Dendritic cell treated with granulocyte-macrophage colony-stimulating factor and Interleukin-4, amounts not matched to agents 40 ng/mL and 50 ng/mL, for 4 days (primary cell): ENCODE data around the gene MARCHF9.
"Not testable (repeated sequence)": the region's sequence is repeated elsewhere in the genome, so short reads cannot be mapped to it uniquely, and the experiment has no call there.

ENCODE experiments used
- H3K27ac Mint-ChIP-seq: one replicate; pipeline ENCODE4 v1.8.0; 2022; ENCODE audit warnings: mild to moderate bottlenecking, mixed read lengths
- H3K27me3 Mint-ChIP-seq: one replicate; pipeline ENCODE4 v1.8.0; 2022; ENCODE audit warnings: mild to moderate bottlenecking, mixed read lengths
- H3K36me3 Mint-ChIP-seq: one replicate; pipeline ENCODE4 v1.8.0; 2022; ENCODE audit warnings: low read depth, mixed read lengths
- H3K4me1 Mint-ChIP-seq: one replicate; pipeline ENCODE4 v1.8.0; 2022; ENCODE audit warnings: low read depth, mixed read lengths
- H3K4me3 Mint-ChIP-seq: one replicate; pipeline ENCODE4 v1.8.0; 2022; ENCODE audit warnings: mild to moderate bottlenecking, moderate library complexity, mixed read lengths
- H3K9me3 Mint-ChIP-seq: one replicate; pipeline ENCODE4 v1.8.0; 2022; ENCODE audit warnings: mixed read lengths
- intact Hi-C: fragments of 100-400 bp; cut with micrococcal nuclease; formaldehyde crosslinking; loops from one replicate; pipeline ENCODE4 v1.15.0; 2022

MARCHF9 gene

DNA sequence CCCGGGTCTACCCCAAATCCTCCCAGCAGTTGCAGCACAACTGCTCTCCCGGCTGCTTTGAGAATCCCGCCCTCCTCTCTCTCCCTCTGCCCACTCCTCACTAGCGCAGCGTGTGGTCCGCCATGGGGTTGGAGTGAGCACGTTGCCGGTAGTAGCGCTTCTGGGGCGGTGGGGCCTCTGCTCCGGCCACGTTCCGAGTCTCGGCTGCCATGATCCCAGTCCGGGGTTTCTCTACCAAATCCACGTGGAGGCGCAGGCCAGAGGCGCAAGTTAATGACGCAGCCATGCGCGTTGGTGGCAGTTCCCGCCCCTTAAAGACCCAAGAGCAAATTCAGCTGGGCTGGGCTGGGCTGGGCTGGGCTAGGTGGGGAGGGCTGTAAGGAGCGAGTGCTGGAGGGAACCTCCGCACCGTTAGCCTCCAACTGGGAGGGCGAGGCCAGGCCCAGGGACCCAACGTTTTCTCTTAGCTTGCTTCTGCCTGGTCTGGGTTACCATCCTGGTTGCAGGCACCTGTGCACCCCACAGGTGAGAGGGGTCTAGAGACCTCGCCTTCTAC, 17.0 kb downstream of the MARCHF9 start, which contains the start of gene METTL1:
METTL1 (minus strand) TSS at position 233 of the 556 bp plus-strand sequence; CDS start at position 211, 22 bp downstream.
- intact Hi-C loops = loop anchor here (2.0 kb wide), 1 partner anchor 15 kb away; no protein-coding TSS in a partner anchor

DNA sequence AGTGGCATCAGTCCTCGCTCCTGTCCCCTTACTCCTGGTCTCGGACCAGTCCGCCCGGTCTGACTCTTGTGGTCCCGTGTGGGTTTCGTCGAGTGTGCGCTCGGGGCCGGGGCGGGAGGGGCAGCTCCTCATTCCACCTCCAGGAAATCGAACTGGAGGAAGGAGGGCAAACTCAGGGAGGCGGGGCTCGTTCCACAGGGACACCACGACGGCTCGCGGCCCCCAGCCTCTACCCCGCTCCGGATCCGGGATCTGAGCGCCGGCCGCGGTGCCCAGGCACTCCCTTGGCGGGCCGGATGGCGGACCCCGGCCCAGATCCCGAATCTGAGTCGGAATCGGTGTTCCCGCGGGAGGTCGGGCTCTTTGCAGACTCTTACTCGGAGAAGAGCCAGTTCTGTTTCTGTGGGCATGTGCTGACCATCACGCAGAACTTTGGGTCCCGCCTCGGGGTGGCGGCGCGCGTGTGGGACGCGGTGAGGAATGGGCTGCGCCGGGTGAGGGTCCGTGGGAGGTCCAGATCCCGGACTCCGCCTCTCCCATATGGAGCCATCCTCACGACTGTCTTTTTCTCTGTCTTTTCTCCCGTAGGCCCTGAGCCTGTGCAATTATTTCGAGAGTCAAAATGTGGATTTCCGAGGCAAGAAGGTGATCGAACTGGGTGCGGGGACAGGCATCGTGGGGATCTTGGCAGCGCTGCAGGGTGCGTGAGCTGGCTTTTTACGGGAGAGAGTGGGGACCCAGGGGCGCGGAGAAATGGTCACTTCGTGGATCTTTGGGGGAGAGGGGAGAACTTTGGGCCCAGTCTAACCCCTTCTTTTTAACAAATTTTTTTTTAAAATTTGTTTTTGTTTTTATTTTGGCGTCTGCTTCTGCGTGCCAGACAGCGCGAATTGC, 17.8 kb downstream of the MARCHF9 start, which contains the start of gene EEF1AKMT3:
EEF1AKMT3 (plus strand) TSS at position 186 of the 894 bp plus-strand sequence; CDS start at position 297, 111 bp downstream.
- peak within 1 kb of the TSS; percentile 92 for H3K27ac Mint-ChIP-seq
- peaks cover 81% of the 10 kb centered on the region for H3K4me1 Mint-ChIP-seq
- intact Hi-C loops = loop anchor here (2.0 kb wide), 1 partner anchor 16 kb away; no protein-coding TSS in a partner anchor
- peaks cover 7% of the 10 kb centered on the region for H3K27me3 Mint-ChIP-seq
- peaks cover 68% of the 10 kb centered on the region for H3K36me3 Mint-ChIP-seq
- peak within 1 kb of the TSS; percentile 92 for H3K4me3 Mint-ChIP-seq
- no peaks in the 10 kb centered on the region for H3K9me3 Mint-ChIP-seq

More for the DNA sequence above, 17.0 kb downstream of the MARCHF9 start, which contains the start of gene METTL1:
- Mint-ChIP-seq H3K27ac (peak within 1 kb of the TSS; percentile 92), H3K4me1 (peaks cover 81% of the 10 kb centered on the region), H3K27me3 (peaks cover 14% of the 10 kb centered on the region), H3K4me3 (peak within 1 kb of the TSS; percentile 92), H3K9me3 (no peaks in the 10 kb centered on the region), H3K36me3 (peaks cover 61% of the 10 kb centered on the region)

- Mint-ChIP-seq H3K4me1 (peaks cover 81% of the 10 kb centered on the region), H3K36me3 (peaks cover 66% of the 10 kb centered on the region)
- H3K4me3 Mint-ChIP-seq, H3K27me3 Mint-ChIP-seq, H3K27ac Mint-ChIP-seq, H3K9me3 Mint-ChIP-seq, intact Hi-C loops: not testable (repeated sequence)
Measured at GRCh38 chr12:57774634-57775033, 19.7 kb downstream of the MARCHF9 start.

- peaks cover 66% of the 10 kb centered on the region for H3K36me3 Mint-ChIP-seq
- H3K27ac Mint-ChIP-seq = peak overlapping the region; percentile 58
- intact Hi-C loops = no loop called here
- H3K27me3 Mint-ChIP-seq = no peaks in the 10 kb centered on the region
- H3K4me1 Mint-ChIP-seq = peaks cover 81% of the 10 kb centered on the region
- no peak overlapping the region for H3K4me3 Mint-ChIP-seq
- H3K9me3 Mint-ChIP-seq = no peaks in the 10 kb centered on the region
Measured at GRCh38 chr12:57775044-57775443, 20.1 kb downstream of the MARCHF9 start.

GRCh38 chr12:57775563-57776246, 20.8 kb downstream of the MARCHF9 start:
- intact Hi-C loops = no loop called here
- H3K27ac Mint-ChIP-seq = peak overlapping the region; percentile 58
- H3K9me3 Mint-ChIP-seq = no peaks in the 10 kb centered on the region
- H3K27me3 Mint-ChIP-seq = no peaks in the 10 kb centered on the region
- H3K4me3 Mint-ChIP-seq = peak overlapping the region; percentile 1
- H3K36me3 Mint-ChIP-seq = peaks cover 66% of the 10 kb centered on the region
- H3K4me1 Mint-ChIP-seq = peaks cover 81% of the 10 kb centered on the region

DNA sequence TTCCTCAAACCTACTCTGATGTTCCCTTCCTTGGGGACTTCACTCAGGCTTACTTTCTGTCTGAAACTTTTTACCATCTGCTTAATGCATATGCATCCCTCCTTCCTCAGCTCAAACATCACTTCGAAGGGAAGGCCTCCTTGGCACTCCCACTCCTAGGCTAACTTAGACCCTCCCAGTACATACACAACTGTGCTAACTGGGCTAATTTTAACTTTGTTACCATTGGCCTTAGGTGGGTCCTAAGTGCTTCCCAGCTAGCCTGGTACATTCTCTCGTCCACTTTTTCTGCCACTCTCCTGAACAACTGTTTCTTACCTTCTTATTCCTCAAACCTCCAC, 21.3 kb downstream of the MARCHF9 start:
- Mint-ChIP-seq H3K4me1 (peaks cover 79% of the 10 kb centered on the region), H3K27ac (peak overlapping the region; percentile 58), H3K36me3 (peaks cover 64% of the 10 kb centered on the region), H3K4me3 (peak overlapping the region; percentile 1), H3K9me3 (no peaks in the 10 kb centered on the region), H3K27me3 (no peaks in the 10 kb centered on the region)
- intact Hi-C loops = no loop called here

GRCh38 chr12:57777367-57777766, 22.5 kb downstream of the MARCHF9 start:
- no peak overlapping the region for H3K4me3 Mint-ChIP-seq
- H3K27ac Mint-ChIP-seq = no peak overlapping the region
- no peaks in the 10 kb centered on the region for H3K27me3 Mint-ChIP-seq
- intact Hi-C loops = no loop called here
- H3K36me3 Mint-ChIP-seq = peaks cover 57% of the 10 kb centered on the region
- H3K9me3 Mint-ChIP-seq = no peaks in the 10 kb centered on the region
- H3K4me1 Mint-ChIP-seq = peaks cover 82% of the 10 kb centered on the region

- intact Hi-C loops = no loop called here
- no peaks in the 10 kb centered on the region for H3K27me3 Mint-ChIP-seq
- peaks cover 84% of the 10 kb centered on the region for H3K4me1 Mint-ChIP-seq
- no peak overlapping the region for H3K4me3 Mint-ChIP-seq
- peaks cover 56% of the 10 kb centered on the region for H3K36me3 Mint-ChIP-seq
- no peaks in the 10 kb centered on the region for H3K9me3 Mint-ChIP-seq
- no peak overlapping the region for H3K27ac Mint-ChIP-seq
Measured at GRCh38 chr12:57777911-57778310, 23.0 kb downstream of the MARCHF9 start.

DNA sequence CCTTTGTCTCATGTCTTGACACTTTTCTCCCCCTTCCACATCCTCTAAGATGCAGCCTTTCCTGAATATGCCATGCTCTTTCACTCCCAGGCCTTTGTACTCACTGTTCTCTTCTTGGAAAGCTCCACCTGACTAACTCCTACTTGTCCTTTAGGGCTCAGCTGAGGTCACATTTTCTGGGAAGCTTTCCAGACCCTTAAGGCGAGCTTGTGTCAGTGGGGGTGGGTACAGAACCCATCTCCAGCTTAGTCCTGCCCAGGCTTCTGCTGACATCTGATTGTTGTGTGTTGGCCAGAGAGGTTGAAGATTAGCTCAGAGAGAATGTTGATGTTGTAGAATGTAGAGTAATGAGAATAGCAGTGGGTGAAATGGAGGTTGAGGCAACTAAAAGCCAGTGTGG, 24.8 kb downstream of the MARCHF9 start:
- Mint-ChIP-seq H3K4me3 (no peak overlapping the region), H3K36me3 (peaks cover 65% of the 10 kb centered on the region), H3K9me3 (no peaks in the 10 kb centered on the region), H3K27ac (peak overlapping the region; percentile 93), H3K27me3 (no peaks in the 10 kb centered on the region), H3K4me1 (peaks cover 85% of the 10 kb centered on the region)
- intact Hi-C loops = no loop called here

GRCh38 chr12:57780284-57780897, 25.5 kb downstream of the MARCHF9 start:
- peaks cover 65% of the 10 kb centered on the region for H3K36me3 Mint-ChIP-seq
- no peaks in the 10 kb centered on the region for H3K9me3 Mint-ChIP-seq
- no peaks in the 10 kb centered on the region for H3K27me3 Mint-ChIP-seq
- H3K27ac Mint-ChIP-seq = peak overlapping the region; percentile 93
- intact Hi-C loops = no loop called here
- no peak overlapping the region for H3K4me3 Mint-ChIP-seq
- peaks cover 80% of the 10 kb centered on the region for H3K4me1 Mint-ChIP-seq

DNA sequence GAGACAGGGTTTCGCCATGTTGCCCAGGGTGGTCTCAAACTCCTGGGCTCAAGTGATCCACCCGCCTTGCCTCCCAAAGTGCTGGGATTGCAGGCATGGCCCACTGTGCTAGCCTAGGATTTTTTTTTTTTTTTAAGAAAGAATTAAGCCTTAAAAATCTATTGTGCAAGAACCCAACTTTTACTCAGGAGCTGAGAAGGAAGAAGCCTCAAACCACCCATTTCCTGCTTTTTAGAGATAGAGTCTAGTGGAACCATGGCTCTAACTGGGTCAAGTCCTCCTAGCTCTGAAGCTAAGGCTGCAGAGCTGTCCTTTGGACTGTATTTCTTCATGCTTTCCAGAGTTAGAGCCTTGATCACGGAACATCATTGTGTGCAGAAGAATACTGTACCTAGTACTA, 26.3 kb downstream of the MARCHF9 start:
- peaks cover 72% of the 10 kb centered on the region for H3K4me1 Mint-ChIP-seq
- H3K27ac Mint-ChIP-seq = peak overlapping the region; percentile 93
- H3K4me3 Mint-ChIP-seq = peak overlapping the region; percentile 22

DNA sequence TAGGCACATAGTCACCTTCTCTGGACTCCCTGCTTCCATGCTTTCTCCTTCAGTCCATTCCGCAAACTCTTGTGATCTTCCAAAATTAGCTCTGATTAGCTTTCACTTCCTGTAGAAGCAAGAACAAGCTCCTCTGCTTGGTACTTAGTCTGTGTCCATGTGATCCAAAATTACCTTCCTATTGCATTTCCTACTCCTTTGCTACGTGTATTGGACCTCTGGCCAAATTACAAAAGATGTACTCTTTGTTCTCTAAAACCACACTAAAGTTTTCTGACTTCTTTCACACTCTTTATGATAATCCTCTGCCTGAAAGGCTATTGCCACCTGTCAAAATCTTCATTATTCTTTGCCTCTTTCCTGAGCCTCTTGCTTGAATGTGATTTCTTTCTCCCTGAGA, 26.9 kb downstream of the MARCHF9 start:
- peaks cover 64% of the 10 kb centered on the region for H3K36me3 Mint-ChIP-seq

More for the DNA sequence above, 26.3 kb downstream of the MARCHF9 start:
- Mint-ChIP-seq H3K36me3 (peaks cover 64% of the 10 kb centered on the region), H3K27me3 (no peaks in the 10 kb centered on the region), H3K9me3 (no peaks in the 10 kb centered on the region)
- intact Hi-C loops = no loop called here

GRCh38 chr12:57782243-57782607, 27.3 kb downstream of the MARCHF9 start:
- peaks cover 64% of the 10 kb centered on the region for H3K36me3 Mint-ChIP-seq
- H3K4me3 Mint-ChIP-seq = peak overlapping the region; percentile 96
- H3K4me1 Mint-ChIP-seq = peaks cover 67% of the 10 kb centered on the region
- peak overlapping the region; percentile 93 for H3K27ac Mint-ChIP-seq
- intact Hi-C loops = no loop called here
- H3K9me3 Mint-ChIP-seq = no peaks in the 10 kb centered on the region
- H3K27me3 Mint-ChIP-seq = no peaks in the 10 kb centered on the region

More for the DNA sequence above, 26.9 kb downstream of the MARCHF9 start:
- Mint-ChIP-seq H3K27me3 (no peaks in the 10 kb centered on the region), H3K4me3 (peak overlapping the region; percentile 0), H3K9me3 (no peaks in the 10 kb centered on the region), H3K27ac (peak overlapping the region; percentile 93), H3K4me1 (peaks cover 71% of the 10 kb centered on the region)
- intact Hi-C loops = no loop called here
